HUES48 (cell line): ENCODE data around the gene LIPC.

Experiments used
- H3K27ac ChIP-seq: one replicate; pipeline ENCODE4 v1.7.0; 2013; ENCODE audit warnings: low read depth, low read length, inconsistent platforms
- H3K27me3 ChIP-seq: 2 replicates; pipeline ENCODE4 v1.6.1; 2013; ENCODE audit warnings: mild to moderate bottlenecking, low read length; ENCODE audit not compliant: control insufficient read depth, insufficient read depth
- H3K36me3 ChIP-seq: 2 replicates; pipeline ENCODE4 v1.6.1; 2013; ENCODE audit warnings: low read length; ENCODE audit not compliant: control insufficient read depth, insufficient read depth
- H3K4me1 ChIP-seq: 2 replicates; pipeline ENCODE4 v1.6.1; 2013; ENCODE audit warnings: mild to moderate bottlenecking, low read length; ENCODE audit not compliant: control insufficient read depth, insufficient read depth
- H3K4me3 ChIP-seq: 2 replicates; pipeline ENCODE4 v1.5.1; 2013; ENCODE audit warnings: mild to moderate bottlenecking, low read depth, low read length
- H3K9ac ChIP-seq: 2 replicates; pipeline ENCODE4 v1.6.1; 2013; ENCODE audit warnings: mild to moderate bottlenecking, low read depth, low read length, moderate library complexity
- H3K9me3 ChIP-seq: 2 replicates; pipeline ENCODE4 v1.6.1; 2013; ENCODE audit warnings: low read length; ENCODE audit not compliant: control insufficient read depth, insufficient read depth

LIPC gene

GRCh38 chr15:58392611-58393161, 39.1 kb upstream of the LIPC start:
- Histone ChIP-seq H3K9ac (no peak overlapping the region), H3K36me3 (no peaks in the 10 kb centered on the region), H3K9me3 (no peaks in the 10 kb centered on the region), H3K27ac (no peak overlapping the region), H3K4me1 (peaks cover 6% of the 10 kb centered on the region; the same call in 1 of the 2 replicates), H3K27me3 (no peaks in the 10 kb centered on the region), H3K4me3 (no peak overlapping the region)

GRCh38 chr15:58393241-58393662, 38.5 kb upstream of the LIPC start:
- no peak overlapping the region for H3K9ac ChIP-seq
- H3K27me3 ChIP-seq = no peaks in the 10 kb centered on the region
- peaks cover 7% of the 10 kb centered on the region for H3K4me1 ChIP-seq
- no peak overlapping the region for H3K27ac ChIP-seq
- no peak overlapping the region for H3K4me3 ChIP-seq
- H3K9me3 ChIP-seq = no peaks in the 10 kb centered on the region
- H3K36me3 ChIP-seq = no peaks in the 10 kb centered on the region

GRCh38 chr15:58396181-58396580, 35.6 kb upstream of the LIPC start:
- no peaks in the 10 kb centered on the region for H3K36me3 ChIP-seq
- no peak overlapping the region for H3K27ac ChIP-seq
- no peaks in the 10 kb centered on the region for H3K9me3 ChIP-seq
- peaks cover 10% of the 10 kb centered on the region for H3K4me1 ChIP-seq
- no peaks in the 10 kb centered on the region for H3K27me3 ChIP-seq
- H3K4me3 ChIP-seq = no peak overlapping the region
- H3K9ac ChIP-seq = no peak overlapping the region

GRCh38 chr15:58398071-58398470, 33.7 kb upstream of the LIPC start:
- Histone ChIP-seq H3K4me3 (no peak overlapping the region), H3K4me1 (peaks cover 4% of the 10 kb centered on the region; the same call in 1 of the 2 replicates), H3K9me3 (no peaks in the 10 kb centered on the region), H3K27ac (no peak overlapping the region), H3K36me3 (no peaks in the 10 kb centered on the region), H3K9ac (no peak overlapping the region), H3K27me3 (no peaks in the 10 kb centered on the region)

- Histone ChIP-seq H3K9ac (no peak overlapping the region), H3K4me3 (no peak overlapping the region), H3K36me3 (no peaks in the 10 kb centered on the region), H3K9me3 (no peaks in the 10 kb centered on the region), H3K27me3 (no peaks in the 10 kb centered on the region), H3K4me1 (peaks cover 4% of the 10 kb centered on the region; the same call in 1 of the 2 replicates), H3K27ac (no peak overlapping the region)
Observed at GRCh38 chr15:58398643-58399042, 33.1 kb upstream of the LIPC start.

GRCh38 chr15:58399739-58400138, 32.1 kb upstream of the LIPC start:
- Histone ChIP-seq H3K9me3 (no peaks in the 10 kb centered on the region), H3K27me3 (no peaks in the 10 kb centered on the region), H3K36me3 (no peaks in the 10 kb centered on the region), H3K27ac (no peak overlapping the region), H3K4me3 (no peak overlapping the region), H3K4me1 (peaks cover 4% of the 10 kb centered on the region; the same call in 1 of the 2 replicates), H3K9ac (no peak overlapping the region)

GRCh38 chr15:58401276-58401675, 30.5 kb upstream of the LIPC start:
- no peaks in the 10 kb centered on the region for H3K36me3 ChIP-seq
- no peaks in the 10 kb centered on the region for H3K9me3 ChIP-seq
- no peak overlapping the region for H3K27ac ChIP-seq
- H3K4me1 ChIP-seq = peaks cover 4% of the 10 kb centered on the region; the same call in 1 of the 2 replicates
- H3K9ac ChIP-seq = no peak overlapping the region
- H3K4me3 ChIP-seq = no peak overlapping the region
- H3K27me3 ChIP-seq = no peaks in the 10 kb centered on the region

GRCh38 chr15:58401991-58402649, 29.7 kb upstream of the LIPC start:
- Histone ChIP-seq H3K27ac (no peak overlapping the region), H3K4me1 (peaks cover 4% of the 10 kb centered on the region; the same call in 1 of the 2 replicates), H3K9me3 (no peaks in the 10 kb centered on the region), H3K9ac (no peak overlapping the region), H3K4me3 (no peak overlapping the region), H3K27me3 (no peaks in the 10 kb centered on the region), H3K36me3 (no peaks in the 10 kb centered on the region)

- H3K9ac ChIP-seq = no peak overlapping the region
- no peaks in the 10 kb centered on the region for H3K36me3 ChIP-seq
- H3K27ac ChIP-seq = no peak overlapping the region
- H3K4me3 ChIP-seq = no peak overlapping the region
- H3K9me3 ChIP-seq = no peaks in the 10 kb centered on the region
- H3K27me3 ChIP-seq = no peaks in the 10 kb centered on the region
- no peaks in the 10 kb centered on the region for H3K4me1 ChIP-seq
Observed at GRCh38 chr15:58403581-58403980, 28.2 kb upstream of the LIPC start.

GRCh38 chr15:58404020-58404419, 27.8 kb upstream of the LIPC start:
- no peak overlapping the region for H3K9ac ChIP-seq
- no peaks in the 10 kb centered on the region for H3K36me3 ChIP-seq
- no peaks in the 10 kb centered on the region for H3K4me1 ChIP-seq
- no peak overlapping the region for H3K4me3 ChIP-seq
- H3K27ac ChIP-seq = no peak overlapping the region
- H3K27me3 ChIP-seq = no peaks in the 10 kb centered on the region
- H3K9me3 ChIP-seq = no peaks in the 10 kb centered on the region

- H3K4me3 ChIP-seq = no peak overlapping the region
- H3K27me3 ChIP-seq = no peaks in the 10 kb centered on the region
- no peak overlapping the region for H3K9ac ChIP-seq
- no peak overlapping the region for H3K27ac ChIP-seq
- no peaks in the 10 kb centered on the region for H3K4me1 ChIP-seq
- H3K9me3 ChIP-seq = no peaks in the 10 kb centered on the region
- no peaks in the 10 kb centered on the region for H3K36me3 ChIP-seq
Observed at GRCh38 chr15:58404722-58405121, 27.1 kb upstream of the LIPC start.
